OCI-LY1 (cell line): Measurements from ENCODE around the gene RHEB.

Experiments
- H2AFZ ChIP-seq: fragments of 200-600 bp; sonication (generic), shearing (Covaris generic); 2 replicates; pipeline ENCODE4 v1.6.0; 2014; ENCODE audit warnings: antibody characterized with exemption, mild to moderate bottlenecking, low read length
- H3F3A ChIP-seq: fragments of 200-600 bp; sonication (generic), shearing (Covaris generic); 2 replicates; pipeline ENCODE4 v1.6.0; 2014; ENCODE audit warnings: mild to moderate bottlenecking, antibody characterized with exemption, low read length, moderate library complexity; ENCODE audit not compliant: insufficient read depth
- H3K27ac ChIP-seq: fragments of 200-600 bp; sonication (generic); 2 replicates; pipeline ENCODE4 v1.5.1; 2014; ENCODE audit warnings: low read length, mixed run types, mild to moderate bottlenecking, low read depth; ENCODE audit not compliant: poor library complexity, severe bottlenecking
- H3K27me3 ChIP-seq: fragments of 200-600 bp; sonication (generic); 2 replicates; pipeline ENCODE4 v1.6.0; 2014; ENCODE audit warnings: antibody characterized with exemption, mild to moderate bottlenecking, low read length, moderate library complexity; ENCODE audit not compliant: insufficient read depth
- H3K36me3 ChIP-seq: fragments of 200-600 bp; sonication (generic); 2 replicates; pipeline ENCODE4 v1.6.1; 2014; ENCODE audit warnings: mild to moderate bottlenecking, antibody characterized with exemption, low read length, moderate library complexity, mixed read lengths; ENCODE audit not compliant: insufficient read depth
- H3K4me1 ChIP-seq: fragments of 200-600 bp; sonication (generic); 2 replicates; pipeline ENCODE4 v1.5.1; 2014; ENCODE audit warnings: mild to moderate bottlenecking, low read length, moderate library complexity; ENCODE audit not compliant: insufficient read depth, severe bottlenecking
- H3K4me2 ChIP-seq: fragments of 200-600 bp; sonication (generic), shearing (Covaris generic); 2 replicates; pipeline ENCODE4 v1.6.1; 2014; ENCODE audit warnings: low read length
- H3K4me3 ChIP-seq: fragments of 200-600 bp; sonication (generic); 2 replicates; pipeline ENCODE4 v1.5.1; 2014; ENCODE audit warnings: low read length, low read depth, mild to moderate bottlenecking, mixed read lengths; ENCODE audit not compliant: poor library complexity, severe bottlenecking
- H3K79me2 ChIP-seq: fragments of 200-600 bp; shearing (Covaris generic); 2 replicates; pipeline ENCODE4 v1.6.1; 2016; ENCODE audit warnings: mixed run types, low read length, mixed read lengths; ENCODE audit not compliant: insufficient read depth
- H3K9ac ChIP-seq: fragments of 200-600 bp; sonication (generic), shearing (Covaris generic); 2 replicates; pipeline ENCODE4 v1.6.1; 2014; ENCODE audit warnings: mild to moderate bottlenecking, low read length, mixed read lengths
- H3K9me2 ChIP-seq: fragments of 200-600 bp; sonication (generic), shearing (Covaris generic); 2 replicates; pipeline ENCODE4 v1.6.1; 2014; ENCODE audit warnings: low read depth, mild to moderate bottlenecking, low read length, mixed read lengths
- H3K9me3 ChIP-seq: fragments of 200-600 bp; shearing (Covaris generic); 2 replicates; pipeline ENCODE4 v1.6.1; 2014; ENCODE audit warnings: low read length, mixed read lengths
- H4K20me1 ChIP-seq: fragments of 200-600 bp; sonication (generic), shearing (Covaris generic); 2 replicates; pipeline ENCODE4 v1.6.0; 2016; ENCODE audit warnings: mild to moderate bottlenecking, low read length; ENCODE audit not compliant: insufficient read depth
- EZH2 ChIP-seq: fragments of 200-600 bp; sonication (generic), shearing (Covaris generic); IDR thresholded peaks from 2 replicates; pipeline ENCODE4 v1.8.0; 2017; ENCODE audit warnings: borderline replicate concordance, mixed run types, mild to moderate bottlenecking, antibody characterized with exemption, low read length, moderate library complexity, mixed read lengths
- TF ChIP-seq, protein P1 (sequence below): fragments of 200-600 bp; sonication (generic), shearing (Covaris generic); IDR thresholded peaks from 2 replicates; pipeline ENCODE4 v1.5.1; 2017; ENCODE audit warnings: mild to moderate bottlenecking, antibody characterized with exemption, low read length, moderate library complexity, mixed read lengths

RHEB gene

DNA sequence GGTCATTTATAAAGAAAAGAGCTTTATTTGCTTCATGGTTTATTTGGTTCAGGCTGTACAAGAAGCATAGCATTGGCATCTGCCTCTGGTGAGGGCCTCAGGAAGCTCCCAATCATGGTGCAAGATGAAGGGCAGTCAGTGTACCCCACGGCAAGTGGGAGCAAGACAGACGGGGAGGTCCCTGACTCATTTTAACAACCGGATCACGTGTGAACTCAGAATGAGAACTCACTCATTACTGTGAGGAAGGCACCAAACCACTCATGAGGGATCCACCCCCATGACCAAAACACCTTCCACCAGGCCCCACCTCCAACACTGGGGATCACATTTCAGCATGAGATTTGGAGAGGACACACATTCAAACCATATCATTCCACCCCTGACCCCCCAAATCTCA, 64.0 kb downstream of the RHEB start:
- TF ChIP-seq, protein P1, sequence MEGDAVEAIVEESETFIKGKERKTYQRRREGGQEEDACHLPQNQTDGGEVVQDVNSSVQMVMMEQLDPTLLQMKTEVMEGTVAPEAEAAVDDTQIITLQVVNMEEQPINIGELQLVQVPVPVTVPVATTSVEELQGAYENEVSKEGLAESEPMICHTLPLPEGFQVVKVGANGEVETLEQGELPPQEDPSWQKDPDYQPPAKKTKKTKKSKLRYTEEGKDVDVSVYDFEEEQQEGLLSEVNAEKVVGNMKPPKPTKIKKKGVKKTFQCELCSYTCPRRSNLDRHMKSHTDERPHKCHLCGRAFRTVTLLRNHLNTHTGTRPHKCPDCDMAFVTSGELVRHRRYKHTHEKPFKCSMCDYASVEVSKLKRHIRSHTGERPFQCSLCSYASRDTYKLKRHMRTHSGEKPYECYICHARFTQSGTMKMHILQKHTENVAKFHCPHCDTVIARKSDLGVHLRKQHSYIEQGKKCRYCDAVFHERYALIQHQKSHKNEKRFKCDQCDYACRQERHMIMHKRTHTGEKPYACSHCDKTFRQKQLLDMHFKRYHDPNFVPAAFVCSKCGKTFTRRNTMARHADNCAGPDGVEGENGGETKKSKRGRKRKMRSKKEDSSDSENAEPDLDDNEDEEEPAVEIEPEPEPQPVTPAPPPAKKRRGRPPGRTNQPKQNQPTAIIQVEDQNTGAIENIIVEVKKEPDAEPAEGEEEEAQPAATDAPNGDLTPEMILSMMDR: no peak
- TF ChIP-seq EZH2: no peak
- Histone ChIP-seq H3K4me2 (no peak overlapping the region), H3K27ac (no peak overlapping the region)

DNA sequence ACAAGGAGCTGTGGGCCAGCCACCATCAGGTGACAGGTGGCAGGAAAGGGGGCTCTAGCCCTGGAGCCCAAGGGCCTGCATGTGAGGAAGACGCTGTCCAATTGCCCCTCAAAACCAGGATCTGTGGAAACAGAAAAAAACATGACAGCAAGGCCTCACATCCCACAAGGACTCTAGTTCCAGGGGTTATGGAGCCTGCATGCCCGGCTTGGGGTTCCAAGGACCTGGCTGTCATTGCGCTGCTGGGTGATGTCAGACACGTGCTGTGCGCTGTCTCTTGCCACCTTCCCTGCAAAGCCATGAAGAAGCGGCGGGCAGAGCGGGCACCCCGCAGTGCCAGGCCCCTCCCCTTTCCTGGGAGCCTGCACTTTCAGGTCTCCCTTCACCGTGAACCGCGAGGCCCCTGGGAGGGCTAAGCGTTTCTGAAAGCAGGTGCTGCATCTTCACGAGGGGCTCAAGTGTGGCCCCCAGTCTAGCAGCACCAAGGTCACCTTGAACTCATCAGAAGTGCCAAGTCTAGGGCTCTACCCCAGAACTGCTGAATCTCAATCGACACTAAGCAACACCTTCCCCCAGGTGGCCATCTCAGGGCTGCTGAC, 64.7 kb downstream of the RHEB start:
- Histone ChIP-seq H3K4me2 (no peak overlapping the region), H4K20me1 (no peaks in the 10 kb centered on the region), H3K27ac (no peak overlapping the region), H3K27me3 (peaks cover 20% of the 10 kb centered on the region; the same call in 1 of the 2 replicates), H2AFZ (no peak overlapping the region), H3K4me1 (no peaks in the 10 kb centered on the region), H3K79me2 (no peaks in the 10 kb centered on the region), H3K4me3 (no peak overlapping the region), H3F3A (no peaks in the 10 kb centered on the region), H3K9ac (no peak overlapping the region), H3K9me2 (no peaks in the 10 kb centered on the region), H3K9me3 (0 out of 2 replicates have a peak, but pooled peaks cover 4% of the 10 kb centered on the region), H3K36me3 (no peaks in the 10 kb centered on the region)
- no peak for TF ChIP-seq EZH2
- TF ChIP-seq, protein P1: no peak

More for the DNA sequence above, 64.0 kb downstream of the RHEB start:
- Histone ChIP-seq H3K4me1 (no peaks in the 10 kb centered on the region), H4K20me1 (no peaks in the 10 kb centered on the region), H3K79me2 (no peaks in the 10 kb centered on the region), H3K9ac (no peak overlapping the region), H3K36me3 (no peaks in the 10 kb centered on the region), H2AFZ (no peak overlapping the region), H3K4me3 (no peak overlapping the region), H3K9me2 (no peaks in the 10 kb centered on the region), H3F3A (no peaks in the 10 kb centered on the region), H3K27me3 (peaks cover 20% of the 10 kb centered on the region; the same call in 1 of the 2 replicates), H3K9me3 (0 out of 2 replicates have a peak, but pooled peaks cover 4% of the 10 kb centered on the region)

DNA sequence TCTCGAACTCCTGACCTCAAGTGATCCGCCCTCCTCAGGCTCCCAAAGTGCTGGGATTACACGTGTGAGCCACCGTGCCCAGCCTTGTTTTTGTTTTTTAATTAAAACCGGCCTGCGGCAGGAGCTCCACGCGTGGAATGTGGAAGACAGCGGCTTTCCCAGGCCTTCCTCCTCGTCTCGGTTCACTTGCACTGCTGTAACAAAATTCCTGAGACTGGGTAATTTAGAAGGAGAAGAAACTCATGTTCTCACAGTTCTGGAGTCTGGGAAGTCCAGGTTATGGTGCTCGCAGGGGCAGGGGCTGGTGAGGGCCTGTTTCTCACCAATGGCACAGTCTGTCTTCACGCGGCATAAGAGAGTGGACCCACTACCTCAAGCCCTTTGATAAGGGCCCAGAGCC, 65.4 kb downstream of the RHEB start:
- no peak overlapping the region for H3K4me3 ChIP-seq
- H3K4me2 ChIP-seq: no peak overlapping the region
- no peaks in the 10 kb centered on the region for H3K79me2 ChIP-seq
- no peak overlapping the region for H2AFZ ChIP-seq
- H3K36me3 ChIP-seq: no peaks in the 10 kb centered on the region
- no peaks in the 10 kb centered on the region for H3K4me1 ChIP-seq
- H3K27me3 ChIP-seq: peaks cover 20% of the 10 kb centered on the region; the same call in 1 of the 2 replicates
- TF ChIP-seq, protein P1: no peak
- TF ChIP-seq EZH2: no peak
- 0 out of 2 replicates have a peak, but pooled peaks cover 4% of the 10 kb centered on the region for H3K9me3 ChIP-seq
- no peaks in the 10 kb centered on the region for H3F3A ChIP-seq
- H4K20me1 ChIP-seq: no peaks in the 10 kb centered on the region
- no peak overlapping the region for H3K27ac ChIP-seq
- no peak overlapping the region for H3K9ac ChIP-seq
- H3K9me2 ChIP-seq: no peaks in the 10 kb centered on the region
